ENCODE data around the gene PTPRN2.

DNA sequence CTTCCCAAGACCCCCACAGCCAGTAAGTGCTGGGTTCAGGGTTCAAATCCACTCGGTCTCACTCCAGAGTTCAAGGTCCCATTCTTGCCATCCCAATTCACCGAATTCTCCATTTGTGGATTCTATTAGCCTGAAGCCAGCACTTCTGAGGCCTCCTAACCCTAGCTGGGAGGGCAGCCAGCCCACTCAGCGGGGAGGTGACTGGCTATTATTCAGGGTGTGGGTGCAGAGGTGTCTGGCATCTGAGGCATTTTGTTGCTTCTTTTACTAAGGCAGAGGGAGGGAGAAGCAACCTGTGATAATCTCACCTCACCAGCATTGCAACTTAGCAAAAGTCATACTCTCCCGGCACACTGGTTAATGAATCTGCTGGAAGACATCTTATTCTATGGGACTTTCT lies 8.7 kb upstream of the PTPRN2 start:
- TF ChIP-seq, protein P1, sequence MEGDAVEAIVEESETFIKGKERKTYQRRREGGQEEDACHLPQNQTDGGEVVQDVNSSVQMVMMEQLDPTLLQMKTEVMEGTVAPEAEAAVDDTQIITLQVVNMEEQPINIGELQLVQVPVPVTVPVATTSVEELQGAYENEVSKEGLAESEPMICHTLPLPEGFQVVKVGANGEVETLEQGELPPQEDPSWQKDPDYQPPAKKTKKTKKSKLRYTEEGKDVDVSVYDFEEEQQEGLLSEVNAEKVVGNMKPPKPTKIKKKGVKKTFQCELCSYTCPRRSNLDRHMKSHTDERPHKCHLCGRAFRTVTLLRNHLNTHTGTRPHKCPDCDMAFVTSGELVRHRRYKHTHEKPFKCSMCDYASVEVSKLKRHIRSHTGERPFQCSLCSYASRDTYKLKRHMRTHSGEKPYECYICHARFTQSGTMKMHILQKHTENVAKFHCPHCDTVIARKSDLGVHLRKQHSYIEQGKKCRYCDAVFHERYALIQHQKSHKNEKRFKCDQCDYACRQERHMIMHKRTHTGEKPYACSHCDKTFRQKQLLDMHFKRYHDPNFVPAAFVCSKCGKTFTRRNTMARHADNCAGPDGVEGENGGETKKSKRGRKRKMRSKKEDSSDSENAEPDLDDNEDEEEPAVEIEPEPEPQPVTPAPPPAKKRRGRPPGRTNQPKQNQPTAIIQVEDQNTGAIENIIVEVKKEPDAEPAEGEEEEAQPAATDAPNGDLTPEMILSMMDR (IDR thresholded peaks at IDR 0.05): no peak
- no peak for TF ChIP-seq POLR2AphosphoS5 (IDR thresholded peaks at IDR 0.05; ENCODE audit: low read depth, low read length)
- TF ChIP-seq, protein P2, sequence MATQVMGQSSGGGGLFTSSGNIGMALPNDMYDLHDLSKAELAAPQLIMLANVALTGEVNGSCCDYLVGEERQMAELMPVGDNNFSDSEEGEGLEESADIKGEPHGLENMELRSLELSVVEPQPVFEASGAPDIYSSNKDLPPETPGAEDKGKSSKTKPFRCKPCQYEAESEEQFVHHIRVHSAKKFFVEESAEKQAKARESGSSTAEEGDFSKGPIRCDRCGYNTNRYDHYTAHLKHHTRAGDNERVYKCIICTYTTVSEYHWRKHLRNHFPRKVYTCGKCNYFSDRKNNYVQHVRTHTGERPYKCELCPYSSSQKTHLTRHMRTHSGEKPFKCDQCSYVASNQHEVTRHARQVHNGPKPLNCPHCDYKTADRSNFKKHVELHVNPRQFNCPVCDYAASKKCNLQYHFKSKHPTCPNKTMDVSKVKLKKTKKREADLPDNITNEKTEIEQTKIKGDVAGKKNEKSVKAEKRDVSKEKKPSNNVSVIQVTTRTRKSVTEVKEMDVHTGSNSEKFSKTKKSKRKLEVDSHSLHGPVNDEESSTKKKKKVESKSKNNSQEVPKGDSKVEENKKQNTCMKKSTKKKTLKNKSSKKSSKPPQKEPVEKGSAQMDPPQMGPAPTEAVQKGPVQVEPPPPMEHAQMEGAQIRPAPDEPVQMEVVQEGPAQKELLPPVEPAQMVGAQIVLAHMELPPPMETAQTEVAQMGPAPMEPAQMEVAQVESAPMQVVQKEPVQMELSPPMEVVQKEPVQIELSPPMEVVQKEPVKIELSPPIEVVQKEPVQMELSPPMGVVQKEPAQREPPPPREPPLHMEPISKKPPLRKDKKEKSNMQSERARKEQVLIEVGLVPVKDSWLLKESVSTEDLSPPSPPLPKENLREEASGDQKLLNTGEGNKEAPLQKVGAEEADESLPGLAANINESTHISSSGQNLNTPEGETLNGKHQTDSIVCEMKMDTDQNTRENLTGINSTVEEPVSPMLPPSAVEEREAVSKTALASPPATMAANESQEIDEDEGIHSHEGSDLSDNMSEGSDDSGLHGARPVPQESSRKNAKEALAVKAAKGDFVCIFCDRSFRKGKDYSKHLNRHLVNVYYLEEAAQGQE (IDR thresholded peaks at IDR 0.05; ENCODE audit: insufficient read depth in 1 of 2, low read depth in 2 of 2, low read length in 1 of 2): no peak
